ENCODE results near the gene KLHL30. TPM values are rescaled to one million over a fixed set of nuclear protein-coding genes. Genes with fewer than 3 reads are reported as not detected.
A peak's percentile ranks its signal among the peaks of the same experiment; 100 is the strongest.

Gene KLHL30
- total RNA-seq, 2 donors from 2014 or later, result 0.23 to 1.9 TPM

GRCh38 chr2:238125127-238125885, 13.2 kb upstream of the KLHL30 start:
- no peak overlapping the region for H3K4me3 ChIP-seq
- no peak overlapping the region for H3K27ac ChIP-seq
- no peaks in the 10 kb centered on the region for H3K9me3 ChIP-seq
- TF ChIP-seq POLR2AphosphoS5 (IDR thresholded peaks at IDR 0.05) (no peak), POLR2A (IDR thresholded peaks at IDR 0.05) (no peak), CTCF (IDR thresholded peaks at IDR 0.05) (no peak)
- no peak for DNase-seq (ENCODE audit: low spot score)
- 86% methylated on average over 19 of the region's 20 CpGs for WGBS
- intact Hi-C loops (cut with DNase I), result no loop called here
- no peaks in the 10 kb centered on the region for H3K4me1 ChIP-seq (replicated peaks)
- H3K36me3 ChIP-seq, result no peaks in the 10 kb centered on the region
- H3K27me3 ChIP-seq (replicated peaks; ENCODE audit: insufficient read depth), result no peaks in the 10 kb centered on the region

GRCh38 chr2:238126338-238126737, 12.1 kb upstream of the KLHL30 start:
- 81% methylated on average over 2 of the region's 2 CpGs for WGBS
- no peak for DNase-seq (ENCODE audit: low spot score)

GRCh38 chr2:238126775-238127164, 11.7 kb upstream of the KLHL30 start:
- no peaks in the 10 kb centered on the region for H3K36me3 ChIP-seq
- H3K27ac ChIP-seq, result no peak overlapping the region
- WGBS, result 70% methylated on average over 2 of the region's 2 CpGs
- H3K27me3 ChIP-seq (replicated peaks; ENCODE audit: insufficient read depth), result no peaks in the 10 kb centered on the region
- DNase-seq (ENCODE audit: low spot score), result no peak
- H3K4me1 ChIP-seq (replicated peaks), result no peaks in the 10 kb centered on the region
- H3K4me3 ChIP-seq, result no peak overlapping the region
- H3K9me3 ChIP-seq, result no peaks in the 10 kb centered on the region
- TF ChIP-seq POLR2A (IDR thresholded peaks at IDR 0.05), result no peak
- no peak for TF ChIP-seq POLR2AphosphoS5 (IDR thresholded peaks at IDR 0.05)
- no peak for TF ChIP-seq CTCF (IDR thresholded peaks at IDR 0.05)
- intact Hi-C loops (cut with DNase I), result no loop called here

More at GRCh38 chr2:238126338-238126737, 12.1 kb upstream of the KLHL30 start:
- H3K27ac ChIP-seq, result no peak overlapping the region
- H3K9me3 ChIP-seq, result no peaks in the 10 kb centered on the region
- H3K4me1 ChIP-seq (replicated peaks), result no peaks in the 10 kb centered on the region
- intact Hi-C loops (cut with DNase I), result no loop called here
- H3K36me3 ChIP-seq, result no peaks in the 10 kb centered on the region
- no peak for TF ChIP-seq POLR2AphosphoS5 (IDR thresholded peaks at IDR 0.05)
- no peak for TF ChIP-seq POLR2A (IDR thresholded peaks at IDR 0.05)
- no peak for TF ChIP-seq CTCF (IDR thresholded peaks at IDR 0.05)
- no peaks in the 10 kb centered on the region for H3K27me3 ChIP-seq (replicated peaks; ENCODE audit: insufficient read depth)
- no peak overlapping the region for H3K4me3 ChIP-seq

- Histone ChIP-seq H3K27ac (no peak overlapping the region), H3K4me1 (replicated peaks) (no peaks in the 10 kb centered on the region), H3K27me3 (replicated peaks; ENCODE audit: insufficient read depth) (no peaks in the 10 kb centered on the region), H3K9me3 (no peaks in the 10 kb centered on the region), H3K36me3 (no peaks in the 10 kb centered on the region), H3K4me3 (no peak overlapping the region)
- 41% methylated on average over 36 of the region's 36 CpGs for WGBS
- intact Hi-C loops (cut with DNase I), result no loop called here
- TF ChIP-seq CTCF (IDR thresholded peaks at IDR 0.05) (peak in 1 of 4 experiments; percentile 11), POLR2A (IDR thresholded peaks at IDR 0.05) (no peak)
- no peak for DNase-seq (ENCODE audit: low spot score)
Observed at GRCh38 chr2:238127165-238128060, 11.1 kb upstream of the KLHL30 start.
